ENCODE measurements around the gene AVPI1. TPM values are rescaled to one million over a fixed set of nuclear protein-coding genes. Genes with fewer than 3 reads are reported as not detected.

The AVPI1 gene
- total RNA-seq, 1 experiment from 2014 or later: 6.5 TPM

- H3K9ac ChIP-seq (ENCODE audit: extremely low read depth, insufficient read length, low read length): no peak overlapping the region
- no peak overlapping the region for H2BK5ac ChIP-seq (ENCODE audit: insufficient read length, low read length)
- no peak overlapping the region for H4K8ac ChIP-seq (replicated peaks; ENCODE audit: insufficient read length, low read depth, low read length)
- no peak overlapping the region for H3K27ac Mint-ChIP-seq
- no peak overlapping the region for H3K56ac ChIP-seq (ENCODE audit: insufficient read length, low read depth, low read length)
- no peak overlapping the region for H3K27ac ChIP-seq (ENCODE audit: insufficient read length, low read depth, low read length)
- DNase-seq: no peak
- no peak overlapping the region for H4K5ac ChIP-seq (ENCODE audit: insufficient read length, low read depth, low read length)
- TF ChIP-seq CTCF (conservative IDR thresholded peaks at IDR 0.05): no peak
- H3K4me2 ChIP-seq (ENCODE audit: insufficient read depth, insufficient read length, low read length): no peak overlapping the region
- H3K4me1 ChIP-seq (ENCODE audit: insufficient read depth, low read length): peaks cover 4% of the 10 kb centered on the region; the same call in 1 of the 2 replicates
- no peak overlapping the region for H3K4me3 Mint-ChIP-seq
- H2BK15ac ChIP-seq (ENCODE audit: low read depth, low read length): no peak overlapping the region
- H3T11ph ChIP-seq (ENCODE audit: low read length): no peak overlapping the region
- no peaks in the 10 kb centered on the region; the same call in 1 of the 2 replicates for H3K27me3 ChIP-seq (ENCODE audit: insufficient read depth, low read length)
- no peak overlapping the region for H2AK5ac ChIP-seq (ENCODE audit: insufficient read length, low read length)
- H3K14ac ChIP-seq (ENCODE audit: insufficient read depth, low read length): no peak overlapping the region
- no peak overlapping the region for H3K4ac ChIP-seq (ENCODE audit: low read depth, low read length)
- H3K9me3 ChIP-seq (ENCODE audit: control insufficient read depth, low read depth, low read length): no peaks in the 10 kb centered on the region
- peaks cover 0 to 3% of the 10 kb centered on the region in 2 experiments; a peak in 2 of 5 replicates for H3K9me3 Mint-ChIP-seq
- H2BK20ac ChIP-seq (ENCODE audit: low read depth, low read length, poor library complexity, severe bottlenecking): no peak overlapping the region
- no peaks in the 10 kb centered on the region; a peak in 1 of 7 replicates for H3K36me3 Mint-ChIP-seq (ENCODE audit: insufficient read depth in 1 of 3, low read depth in 3 of 3)
- WGBS (ENCODE audit: extremely low coverage, insufficient read length, low lambda C conversion rate): no CpG with 5 or more reads among the region's 3 CpGs
- no peak overlapping the region for H2BK120ac ChIP-seq (ENCODE audit: low read depth, low read length, poor library complexity, severe bottlenecking)
- H3K4me1 Mint-ChIP-seq: peaks cover 15 to 17% of the 10 kb centered on the region in 2 experiments
- no peaks in the 10 kb centered on the region for H4K20me1 ChIP-seq (ENCODE audit: control insufficient read depth, insufficient read depth, insufficient read length)
- H2BK12ac ChIP-seq (ENCODE audit: insufficient read length, low read depth, low read length): no peak overlapping the region
- no peak overlapping the region for H4K91ac ChIP-seq (ENCODE audit: insufficient read length, low read depth, low read length)
- H2AFZ ChIP-seq (ENCODE audit: low read length): no peak overlapping the region
- peaks cover 10% of the 10 kb centered on the region for H3K23me2 ChIP-seq (ENCODE audit: insufficient read length, low read depth, low read length, poor library complexity, severe bottlenecking)
- H3K27me3 Mint-ChIP-seq (ENCODE audit: low read depth): peaks cover 14% of the 10 kb centered on the region
- no peak overlapping the region for H3K23ac ChIP-seq (ENCODE audit: insufficient read length, low read depth, low read length)
- no peaks in the 10 kb centered on the region for H3K79me2 ChIP-seq (ENCODE audit: insufficient read depth, low read length)
- H3K79me1 ChIP-seq (ENCODE audit: insufficient read depth, low read depth, low read length, poor library complexity, severe bottlenecking): no peaks in the 10 kb centered on the region
- H3K18ac ChIP-seq (ENCODE audit: insufficient read length, low read depth, low read length): no peak overlapping the region
Measured at GRCh38 chr10:97690133-97690532, 3.1 kb upstream of the AVPI1 start.

All from H9 (cell line).